K562 (cell line): ENCODE results near the gene RNASEH2A. TPM values are rescaled to one million over a fixed set of nuclear protein-coding genes. Genes with fewer than 3 reads are reported as not detected.

ENCODE experiments used
- E2F8 ChIP-seq: fragments of 450-650 bp; IDR thresholded peaks from 2 replicates; pipeline ENCODE4 v1.7.1; 2018; ENCODE audit warnings: mild to moderate bottlenecking, low read depth; ENCODE audit not compliant: partially characterized antibody
- EWSR1 ChIP-seq: fragments of 450-650 bp; IDR thresholded peaks from 2 replicates; pipeline ENCODE4 v1.6.1; 2018; ENCODE audit warnings: borderline replicate concordance, mild to moderate bottlenecking, low read depth, moderate library complexity; ENCODE audit not compliant: partially characterized antibody
- GABPA ChIP-seq: fragments of 200-800 bp; sonication (Bioruptor generic); conservative IDR thresholded peaks from 2 replicates; pipeline ENCODE4 v1.6.1; 2016; ENCODE audit warnings: low read depth, missing genetic modification characterization, missing compliant biosample characterization
- KAT7 ChIP-seq: sonication (generic); formaldehyde crosslinking; IDR thresholded peaks from 2 replicates; pipeline ENCODE4 v1.8.0; 2022; ENCODE audit warnings: missing genetic modification reagents, mild to moderate bottlenecking, borderline replicate concordance
- KLF1 ChIP-seq: fragments of 450-650 bp; IDR thresholded peaks from 2 replicates; pipeline ENCODE4 v1.6.1; 2016; ENCODE audit warnings: missing genetic modification characterization, missing compliant biosample characterization
- LCOR ChIP-seq: sonication (generic); formaldehyde crosslinking; IDR thresholded peaks from 2 replicates; pipeline ENCODE4 v1.8.0; 2022; ENCODE audit warnings: mild to moderate bottlenecking, missing genetic modification reagents
- MAX ChIP-seq: sonication (generic); formaldehyde crosslinking; IDR thresholded peaks from 2 replicates; pipeline ENCODE4 v1.9.0; 2022; ENCODE audit warnings: mild to moderate bottlenecking, missing genetic modification reagents
- MCM7 ChIP-seq, 2 experiments: fragments of 450-650 bp; IDR thresholded peaks; 2 replicates each; pipeline ENCODE4 v1.6.1; 2016 to 2018
- MTA1 ChIP-seq: fragments of 450-650 bp; IDR thresholded peaks from 2 replicates; pipeline ENCODE4 v1.6.1; 2017; ENCODE audit warnings: borderline replicate concordance
- PML ChIP-seq: IDR thresholded peaks from 2 replicates; pipeline ENCODE4 v1.6.1; 2012; ENCODE audit warnings: low read length, inconsistent platforms
- RB1 ChIP-seq: fragments of 450-650 bp; IDR thresholded peaks from 2 replicates; pipeline ENCODE4 v1.6.1; 2017; ENCODE audit warnings: low read depth, mild to moderate bottlenecking
- TAF1 ChIP-seq: IDR thresholded peaks from 2 replicates; pipeline ENCODE4 v1.6.1; 2011; ENCODE audit warnings: mild to moderate bottlenecking, low read length, moderate library complexity; ENCODE audit not compliant: insufficient read depth, control insufficient read depth, severe bottlenecking; ENCODE audit errors: extremely low read depth
- ZBTB11 ChIP-seq, 3 experiments: fragments of 200-800 bp in 1 of 3; fragments of 250-450 bp in 1 of 3; fragments of 450-650 bp in 1 of 3; sonication (Bioruptor Pico) in 1 of 3; sonication (Bioruptor generic) in 1 of 3; formaldehyde crosslinking in 1 of 3; IDR thresholded peaks; 2 replicates each; pipeline versions ENCODE4 v1.6.1 to v1.8.0; 2016 to 2022; ENCODE audit warnings: mild to moderate bottlenecking in 2 of 3, missing genetic modification characterization in 2 of 3, missing compliant biosample characterization in 1 of 3, moderate library complexity in 1 of 3
- ZBTB2 ChIP-seq: fragments of 450-650 bp; IDR thresholded peaks from 2 replicates; pipeline ENCODE4 v1.6.1; 2016; ENCODE audit warnings: antibody characterized with exemption
- ZBTB49 ChIP-seq: sonication (generic); formaldehyde crosslinking; IDR thresholded peaks from 2 replicates; pipeline ENCODE4 v1.8.0; 2022; ENCODE audit warnings: missing genetic modification reagents, mild to moderate bottlenecking, borderline replicate concordance
- polyA plus RNA-seq, 8 experiments: library from polyadenylated mRNA; depleted of rRNA in 4 of 8; stranded (reverse) in 5 of 8; unstranded in 3 of 8; fragments of >200 nt; fragmentation: Nextera tagmentation in 2 of 8; fragmentation: Illumina TruSeq in 1 of 8; extraction: Ambion mirVana in 2 of 8; extraction: Trizol in 1 of 8; gene quantifications; 2 replicates each; pipeline versions ENCODE4 v1.2.1 to v1.2.3, GENCODE V29; 2011 to 2014; ENCODE audit warnings: inconsistent platforms in 1 of 8, missing spikeins in 1 of 8
- total RNA-seq, 7 experiments: library from RNA; depleted of rRNA in 6 of 7; stranded (reverse); fragments of >200 nt in 6 of 7; fragmentation: Illumina TruSeq in 2 of 7; extraction: Trizol in 2 of 7; gene quantifications; 2 replicates each; pipeline versions ENCODE4 v1.2.1 to v1.2.3, GENCODE V29; 2011 to 2021; ENCODE audit warnings: low replicate concordance in 1 of 7

The RNASEH2A gene
- total and polyA plus RNA-seq, 9 of the 15 experiments (the other 6 are each of a cell fraction or from before 2014, with no cell fraction given): 22.3 to 78.0 (median 61.7) TPM

- no peak for TF ChIP-seq EWSR1
- TF ChIP-seq E2F8: peak; percentile 78
- TF ChIP-seq PML: peak; percentile 50; the same call in 1 of the 2 replicates
- peak; percentile 98 for TF ChIP-seq KLF1 (tag)
- peak; percentile 57 for TF ChIP-seq TAF1
- TF ChIP-seq GABPA (tag): peak; percentile 62
- peak; percentile 100 for TF ChIP-seq ZBTB2
- peak; percentile 88 for TF ChIP-seq KAT7
- peak; percentile 90 for TF ChIP-seq RB1
- TF ChIP-seq LCOR (CRISPR knock-in tag): peak; percentile 91
- no peak for TF ChIP-seq MCM7 (IDR thresholded peaks at IDR 0.05)
- peak; percentile 86 for TF ChIP-seq MTA1
- TF ChIP-seq MAX (CRISPR knock-in tag): peak; percentile 89
- peak in 1 of 3 experiments; percentile 64; a peak in 1 of 6 replicates for TF ChIP-seq ZBTB11 (CRISPR knock-in tag; IDR thresholded peaks at IDR 0.05)
- TF ChIP-seq ZBTB49 (CRISPR knock-in tag): no peak
Observed at GRCh38 chr19:12806242-12807081, at the start of gene RNASEH2A (continued).
